Measurements from ENCODE around the gene TCERG1.

The TCERG1 gene

DNA sequence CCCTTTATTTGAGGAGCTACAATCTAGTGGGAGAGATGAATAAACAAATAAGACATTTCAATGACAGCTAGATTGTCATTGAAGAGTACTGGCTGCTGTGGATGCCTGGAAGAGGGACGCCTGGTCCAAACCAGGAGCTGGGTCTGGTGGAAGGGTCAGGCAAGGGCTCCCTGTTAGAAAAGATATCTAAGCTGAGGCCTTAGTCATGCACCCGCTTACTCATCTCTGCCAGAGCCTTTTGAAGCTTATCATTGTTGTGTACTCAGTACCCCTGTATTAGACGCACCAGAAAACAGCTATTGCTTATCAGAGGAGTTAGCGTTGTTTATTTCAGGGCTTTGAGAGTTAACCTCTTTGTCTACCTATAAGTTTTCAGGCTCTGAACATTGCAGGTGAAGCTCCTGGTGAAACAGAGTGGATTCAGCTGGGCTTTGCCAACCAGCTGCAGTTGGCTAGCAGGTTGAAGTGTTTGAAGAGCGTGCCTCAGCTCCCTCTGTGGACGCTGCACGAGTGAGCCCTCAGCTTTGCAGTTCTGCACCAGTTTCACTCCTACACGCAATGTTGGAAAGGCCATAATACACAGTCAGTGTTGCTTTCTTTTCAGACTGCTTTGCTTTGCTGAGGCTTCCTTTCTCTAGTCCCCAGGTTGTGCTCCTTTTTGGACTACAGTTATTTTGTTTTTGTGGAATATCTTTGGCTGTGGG lies 74.4 kb downstream of the TCERG1 start:
- TF ChIP-seq, protein P1, sequence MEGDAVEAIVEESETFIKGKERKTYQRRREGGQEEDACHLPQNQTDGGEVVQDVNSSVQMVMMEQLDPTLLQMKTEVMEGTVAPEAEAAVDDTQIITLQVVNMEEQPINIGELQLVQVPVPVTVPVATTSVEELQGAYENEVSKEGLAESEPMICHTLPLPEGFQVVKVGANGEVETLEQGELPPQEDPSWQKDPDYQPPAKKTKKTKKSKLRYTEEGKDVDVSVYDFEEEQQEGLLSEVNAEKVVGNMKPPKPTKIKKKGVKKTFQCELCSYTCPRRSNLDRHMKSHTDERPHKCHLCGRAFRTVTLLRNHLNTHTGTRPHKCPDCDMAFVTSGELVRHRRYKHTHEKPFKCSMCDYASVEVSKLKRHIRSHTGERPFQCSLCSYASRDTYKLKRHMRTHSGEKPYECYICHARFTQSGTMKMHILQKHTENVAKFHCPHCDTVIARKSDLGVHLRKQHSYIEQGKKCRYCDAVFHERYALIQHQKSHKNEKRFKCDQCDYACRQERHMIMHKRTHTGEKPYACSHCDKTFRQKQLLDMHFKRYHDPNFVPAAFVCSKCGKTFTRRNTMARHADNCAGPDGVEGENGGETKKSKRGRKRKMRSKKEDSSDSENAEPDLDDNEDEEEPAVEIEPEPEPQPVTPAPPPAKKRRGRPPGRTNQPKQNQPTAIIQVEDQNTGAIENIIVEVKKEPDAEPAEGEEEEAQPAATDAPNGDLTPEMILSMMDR (IDR thresholded peaks at IDR 0.05; ENCODE audit: low read depth, low read length, missing control alignments) = no peak
- no peak for DNase-seq (ENCODE audit: extremely low read depth, low read depth)
- H3K4me3 ChIP-seq (replicated peaks; ENCODE audit: low read depth, low read length) = no peak overlapping the region

DNA sequence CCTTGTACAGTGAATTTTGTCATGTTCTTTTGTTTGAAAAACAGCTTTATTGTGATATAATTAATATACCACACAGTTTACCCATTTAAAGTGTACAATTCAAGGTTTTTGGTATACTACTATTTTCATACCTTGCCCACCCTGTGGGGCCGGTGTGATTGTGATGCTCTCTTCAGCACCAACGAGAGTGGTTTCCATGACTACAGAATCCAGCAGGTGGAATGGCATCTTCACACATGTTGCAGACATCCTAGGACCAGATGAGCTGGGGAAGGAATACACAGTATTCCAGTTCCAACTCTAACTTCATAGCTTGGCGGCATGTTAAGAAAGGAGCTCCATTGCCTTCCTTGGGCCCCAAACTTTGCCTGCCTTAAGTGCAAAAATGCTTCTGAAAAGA lies 76.6 kb downstream of the TCERG1 start:
- no peak for DNase-seq (ENCODE audit: extremely low read depth, low read depth)
- no peak overlapping the region for H3K4me3 ChIP-seq (replicated peaks; ENCODE audit: low read depth, low read length)
- TF ChIP-seq, protein P1 (IDR thresholded peaks at IDR 0.05; ENCODE audit: low read depth, low read length, missing control alignments) = no peak

DNA sequence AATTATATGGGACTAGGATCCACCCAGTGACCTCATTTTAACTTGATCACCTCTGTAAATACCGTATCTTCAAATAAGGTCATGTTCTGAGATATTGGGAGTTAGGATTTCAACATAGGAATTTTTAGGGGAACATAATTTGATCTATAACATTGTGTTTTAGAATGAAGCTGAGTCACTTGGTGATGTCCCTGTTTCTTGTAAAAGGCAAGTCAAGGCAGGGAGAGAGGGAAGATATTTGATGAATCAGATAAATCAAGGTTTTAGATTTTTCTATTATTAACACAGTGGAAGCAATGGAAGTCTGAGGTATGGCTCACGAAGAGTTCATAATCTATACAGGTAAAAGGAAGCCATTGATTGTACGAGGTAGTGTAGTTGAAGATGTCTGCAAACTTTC lies 80.7 kb downstream of the TCERG1 start:
- no peak overlapping the region for H3K4me3 ChIP-seq (replicated peaks; ENCODE audit: low read depth, low read length)
- TF ChIP-seq, protein P1 (IDR thresholded peaks at IDR 0.05; ENCODE audit: low read depth, low read length, missing control alignments) = no peak
- DNase-seq (ENCODE audit: extremely low read depth, low read depth) = no peak

DNA sequence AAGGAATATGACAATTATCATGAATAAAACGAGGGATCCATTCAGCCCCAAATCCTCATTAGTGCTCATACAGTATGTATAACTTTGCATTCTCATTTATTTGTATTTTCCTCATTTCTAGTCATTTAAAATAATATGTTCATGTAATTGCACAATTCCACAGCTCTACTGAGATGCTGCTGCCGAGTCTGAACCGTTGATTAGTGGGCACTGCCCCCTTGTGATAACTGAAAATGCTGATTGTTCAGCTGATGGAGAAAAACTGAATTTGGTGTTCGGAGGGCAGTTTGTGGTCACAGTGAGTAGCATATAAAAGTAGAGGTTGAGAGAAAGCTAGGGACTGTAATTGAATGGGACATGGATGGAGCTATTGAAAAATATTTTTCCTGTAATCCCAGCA lies 81.1 kb downstream of the TCERG1 start:
- DNase-seq (ENCODE audit: extremely low read depth, low read depth) = no peak
- TF ChIP-seq, protein P1 (IDR thresholded peaks at IDR 0.05; ENCODE audit: low read depth, low read length, missing control alignments) = no peak
- H3K4me3 ChIP-seq (replicated peaks; ENCODE audit: low read depth, low read length) = no peak overlapping the region

DNA sequence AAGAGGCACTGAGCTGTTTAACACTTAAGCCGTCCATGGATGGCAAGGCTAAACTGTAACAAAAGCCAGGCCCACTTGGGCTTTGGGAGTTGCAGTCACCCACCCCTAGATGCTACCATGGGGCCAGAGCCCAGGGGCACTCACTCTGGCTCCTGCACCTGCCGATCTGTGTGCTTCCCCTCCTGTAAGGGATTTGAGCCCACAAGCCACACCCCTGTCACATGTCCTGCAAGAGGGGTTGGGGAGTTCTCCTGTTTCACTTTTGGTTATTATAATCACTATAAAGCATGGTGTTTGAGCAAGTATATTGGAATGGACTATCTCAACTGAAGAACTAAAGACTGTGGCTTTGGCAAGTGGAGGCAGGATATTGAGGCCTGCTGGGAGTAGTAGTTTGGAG lies 82.9 kb downstream of the TCERG1 start:
- TF ChIP-seq, protein P1 (IDR thresholded peaks at IDR 0.05; ENCODE audit: low read depth, low read length, missing control alignments) = no peak
- H3K4me3 ChIP-seq (replicated peaks; ENCODE audit: low read depth, low read length) = no peak overlapping the region

DNA sequence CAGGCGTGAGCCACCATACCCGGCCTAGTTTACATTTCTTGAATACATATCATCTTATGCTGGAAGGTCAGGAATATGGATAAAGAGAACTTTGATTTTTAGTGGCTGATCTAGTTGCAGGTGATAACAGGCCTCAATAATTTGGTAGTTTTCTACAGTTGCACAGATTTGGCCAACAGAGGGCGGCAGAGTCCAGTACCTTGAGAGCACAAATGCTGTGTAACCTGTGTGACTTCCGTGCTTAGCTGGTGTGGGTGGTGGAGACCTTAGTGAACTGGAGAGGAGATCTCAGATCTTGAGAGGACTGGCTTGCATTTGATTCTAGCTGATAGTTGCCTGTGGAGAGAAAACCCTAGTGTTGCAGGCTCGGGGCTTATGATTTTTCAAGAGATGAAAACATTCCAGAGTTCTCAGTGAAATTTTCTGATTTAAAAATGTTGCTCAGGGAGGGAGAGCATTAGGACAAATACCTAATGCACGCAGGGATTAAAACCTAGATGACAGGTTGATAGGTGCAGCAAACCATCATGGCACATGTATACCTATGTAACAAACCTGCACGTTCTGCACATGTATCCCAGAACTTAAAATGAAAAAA lies 86.2 kb downstream of the TCERG1 start:
- H3K4me3 ChIP-seq (replicated peaks; ENCODE audit: low read depth, low read length) = no peak overlapping the region
- TF ChIP-seq, protein P1 (IDR thresholded peaks at IDR 0.05; ENCODE audit: low read depth, low read length, missing control alignments) = peak; percentile 81
- DNase-seq (ENCODE audit: extremely low read depth, low read depth) = peak; percentile 42

More for the DNA sequence above, 82.9 kb downstream of the TCERG1 start:
- no peak for DNase-seq (ENCODE audit: extremely low read depth, low read depth)

Measured in HFF-Myc (cell line).